Stimulated activated CD8-positive, alpha-beta memory T cell treated with anti-CD3 and anti-CD28 coated beads, Interleukin-4, amount 100 ng/mL, for 24 hours (primary cell): ENCODE data around the gene ITPR1.

Experiments
- DNase-seq: peaks from one replicate; pipeline ENCODE4 v3.0.0-alpha.2; 2020; ENCODE audit warnings: low read depth

Gene ITPR1

GRCh38 chr3:4782095-4782494, 288.9 kb downstream of the ITPR1 start:
- no peak for DNase-seq

DNA sequence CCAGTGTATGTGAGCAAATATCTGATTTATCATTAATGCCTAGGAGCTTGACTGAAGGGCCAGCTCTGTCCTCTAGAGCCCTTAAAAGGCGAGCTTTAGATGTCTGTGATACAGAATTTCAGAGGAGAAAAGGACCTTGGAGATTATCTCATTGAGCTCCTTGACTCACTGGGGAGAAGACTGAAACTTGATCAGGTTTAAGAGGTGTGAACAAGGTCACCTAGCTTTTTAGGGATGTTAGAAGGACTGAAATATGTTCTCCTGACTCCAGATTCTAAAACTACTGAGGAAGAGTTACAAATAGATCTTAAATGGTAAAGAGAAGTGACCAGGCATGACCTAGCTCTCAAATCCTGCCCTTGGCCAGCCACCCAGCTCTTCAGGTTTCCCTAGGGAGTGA, 292.4 kb downstream of the ITPR1 start:
- DNase-seq: no peak

GRCh38 chr3:4786431-4786830, 293.3 kb downstream of the ITPR1 start:
- no peak for DNase-seq

DNA sequence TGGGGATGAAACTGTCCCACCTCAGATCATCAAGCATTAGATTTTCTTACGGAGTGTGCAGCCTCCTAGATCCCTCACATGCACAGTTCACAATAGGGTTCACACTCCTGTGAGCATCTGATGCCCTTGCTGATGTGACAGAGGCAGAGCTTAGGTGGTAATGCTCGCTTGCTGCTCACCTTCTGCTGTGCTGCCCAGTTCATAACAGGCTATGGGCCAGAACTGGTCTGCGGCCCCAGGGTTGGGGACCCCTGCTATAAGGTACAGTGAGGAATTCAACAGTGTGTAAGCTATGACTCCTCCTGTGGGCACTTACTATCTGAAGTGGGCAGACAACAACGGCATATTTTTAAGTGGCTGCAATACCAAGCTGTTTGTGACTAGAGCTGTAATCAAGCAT, 298.2 kb downstream of the ITPR1 start:
- DNase-seq: no peak

DNA sequence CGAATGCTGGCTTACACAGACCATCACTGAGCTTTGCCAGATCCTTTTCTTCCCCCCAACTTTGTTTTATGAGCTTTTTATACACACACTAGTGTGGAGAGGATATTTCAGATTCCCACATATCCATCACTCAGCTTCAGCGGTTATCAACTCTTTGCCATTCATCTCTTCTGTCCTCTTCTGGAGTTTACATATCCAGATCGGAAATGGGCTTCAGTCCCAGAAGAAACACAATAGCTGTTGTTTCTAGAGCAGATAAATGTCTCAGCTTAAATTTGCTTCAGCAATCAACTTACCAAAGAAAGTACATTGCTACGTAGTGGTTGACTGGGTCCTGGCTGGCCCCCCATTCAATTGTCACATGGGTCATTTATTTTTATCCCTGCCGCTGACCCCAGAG, 300.2 kb downstream of the ITPR1 start:
- no peak for DNase-seq

- no peak for DNase-seq
These were observed 301.2 kb downstream of the ITPR1 start for GRCh38 chr3:4794331-4794730.

- DNase-seq: no peak
These were observed 301.6 kb downstream of the ITPR1 start for GRCh38 chr3:4794798-4795197.

- no peak for DNase-seq
These were observed 302.8 kb downstream of the ITPR1 start for GRCh38 chr3:4795905-4796304.

DNA sequence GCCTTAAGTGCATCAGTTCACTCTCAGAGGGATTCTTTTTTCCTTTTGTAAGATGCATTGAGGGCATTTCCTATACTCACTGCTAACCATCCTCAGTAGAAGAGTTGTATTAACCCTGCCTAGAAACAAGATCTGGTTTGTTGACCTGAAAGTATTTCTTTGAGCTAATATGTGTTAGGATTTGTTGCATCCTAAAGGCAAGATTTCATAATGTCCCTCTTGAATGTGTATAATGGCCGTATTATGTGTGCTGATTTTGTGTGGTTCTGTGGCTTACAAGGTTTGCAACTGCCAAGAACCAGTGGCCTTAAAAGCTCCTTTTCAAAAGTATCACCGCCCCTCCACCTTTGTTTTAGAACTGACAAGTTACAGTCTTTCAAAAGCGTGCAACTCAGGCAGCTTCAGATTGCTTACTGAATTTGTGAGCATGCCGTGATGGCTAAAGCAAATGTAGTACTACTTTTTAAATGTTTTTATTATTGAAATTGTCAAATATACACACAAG, 304.1 kb downstream of the ITPR1 start:
- no peak for DNase-seq

- DNase-seq: no peak
These were observed 306.4 kb downstream of the ITPR1 start for GRCh38 chr3:4799266-4800256.

GRCh38 chr3:4800595-4800994, 307.4 kb downstream of the ITPR1 start:
- DNase-seq: no peak

DNA sequence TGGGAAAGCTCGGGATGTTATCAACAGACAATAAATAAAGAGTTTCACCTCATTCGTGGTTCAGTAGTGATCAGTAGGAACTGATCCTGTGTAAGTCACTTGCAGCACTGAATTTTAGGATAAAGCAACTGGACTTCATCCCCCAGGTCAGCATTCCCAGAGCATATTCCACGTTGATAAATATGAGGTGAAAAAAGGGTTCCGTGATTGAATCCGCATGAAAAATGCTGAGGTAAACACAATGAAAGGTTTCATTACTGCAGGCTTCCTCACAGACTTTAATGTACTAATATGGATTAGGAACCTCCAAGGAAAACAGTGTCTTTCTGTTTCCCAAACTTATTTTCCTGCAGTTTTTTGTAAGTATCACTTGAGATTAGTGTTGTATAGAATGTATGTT, 308.7 kb downstream of the ITPR1 start:
- no peak for DNase-seq

DNA sequence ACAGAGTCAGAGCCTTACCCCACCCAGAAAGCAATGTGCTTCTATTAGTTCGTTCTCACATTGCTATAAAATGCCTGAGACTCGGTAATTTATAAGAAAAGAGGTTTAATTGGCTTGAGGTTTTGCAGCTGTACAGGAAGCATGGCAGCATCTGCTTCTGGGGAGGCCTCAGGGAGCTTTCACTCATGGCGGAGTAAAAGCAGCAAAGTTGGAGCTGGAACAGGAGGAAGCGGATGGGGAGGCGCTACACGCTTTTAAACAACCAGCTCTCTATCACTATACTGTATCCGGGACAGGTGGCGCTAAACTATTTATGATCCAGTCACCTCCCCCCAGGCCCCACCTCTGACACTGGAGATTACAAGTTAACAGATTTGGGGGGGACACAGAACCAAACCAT, 309.8 kb downstream of the ITPR1 start:
- DNase-seq: no peak

- DNase-seq: no peak
These were observed 311.3 kb downstream of the ITPR1 start for GRCh38 chr3:4804161-4805058.

DNA sequence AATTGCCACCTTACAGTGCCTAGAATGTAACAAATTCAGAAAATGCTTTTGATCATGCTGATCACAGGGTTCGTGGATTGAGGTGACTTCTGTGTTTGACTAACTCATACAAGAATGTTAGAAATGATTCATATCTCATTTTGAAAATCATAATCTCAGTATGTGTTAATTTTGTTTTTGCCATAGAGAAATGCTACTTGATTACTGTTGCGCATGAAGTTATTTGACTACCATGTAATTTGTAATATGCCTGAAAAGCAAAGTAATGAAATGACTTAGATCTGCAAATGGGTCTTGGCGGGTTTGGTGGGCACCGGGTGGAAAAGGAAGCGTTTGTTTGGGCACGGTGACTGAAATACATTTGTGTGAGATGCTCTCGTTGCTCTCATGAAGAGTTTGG, 312.5 kb downstream of the ITPR1 start:
- no peak for DNase-seq

GRCh38 chr3:4806535-4807108, 313.5 kb downstream of the ITPR1 start:
- no peak for DNase-seq

DNA sequence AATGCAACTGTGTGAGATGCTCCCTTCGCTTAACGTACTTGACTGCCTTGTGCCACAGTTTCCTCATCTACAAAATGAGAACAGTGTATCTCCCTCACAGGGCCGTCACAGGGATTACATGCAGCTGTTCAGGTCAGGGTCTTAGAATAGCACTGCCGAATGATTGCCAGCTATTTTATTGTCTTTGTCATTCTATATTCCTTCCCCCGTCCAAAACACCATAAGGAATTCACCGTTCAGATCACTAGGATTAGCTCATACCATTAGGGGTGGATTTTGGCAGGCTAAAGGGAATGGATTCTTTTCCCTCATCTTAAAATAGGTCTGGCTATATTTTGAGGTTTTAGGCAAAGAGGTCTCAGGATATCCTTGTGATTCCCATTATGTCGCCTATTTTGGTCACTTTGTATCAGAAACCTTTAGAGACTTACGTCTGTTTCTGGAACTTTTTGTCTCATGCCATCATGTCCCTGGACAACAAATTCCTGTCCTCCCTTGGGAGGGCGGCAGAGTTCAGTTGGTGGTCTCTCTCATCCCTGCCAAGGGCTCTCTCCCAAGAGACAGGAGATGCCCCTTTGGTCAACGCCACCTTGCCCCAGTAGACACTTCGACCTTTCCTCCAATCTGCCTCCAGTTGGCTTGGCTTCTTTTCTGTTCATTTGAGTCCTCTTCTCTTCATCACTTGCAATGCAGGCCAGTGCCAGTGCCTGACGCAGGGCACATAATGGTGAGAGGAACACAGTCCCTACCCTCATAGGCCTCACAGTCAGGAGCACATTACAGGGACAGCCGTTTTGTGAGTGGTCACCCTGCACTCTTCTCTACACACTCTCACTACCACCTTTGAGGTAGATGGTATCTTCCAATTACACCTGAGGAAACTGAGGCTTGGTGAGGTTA, 314.5 kb downstream of the ITPR1 start:
- DNase-seq: no peak

DNA sequence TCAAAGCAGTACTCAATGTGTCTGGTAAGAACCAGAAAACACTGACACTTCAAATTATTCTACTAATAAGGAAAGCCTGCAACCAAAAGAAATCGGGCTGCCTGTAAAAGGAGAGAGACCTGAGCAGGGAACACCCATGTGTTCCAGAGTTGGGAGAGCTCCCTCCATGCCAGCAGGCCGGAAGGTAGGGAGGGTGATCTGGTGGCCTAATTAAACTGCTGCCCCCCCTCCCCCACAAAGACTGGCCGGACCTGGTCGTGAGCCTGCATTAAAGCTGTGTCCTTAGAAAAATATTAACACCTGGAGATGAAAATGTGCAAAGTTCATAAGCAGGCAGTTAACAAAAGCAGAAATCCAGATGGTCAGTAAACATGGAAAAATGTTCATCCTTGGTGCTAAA, 315.5 kb downstream of the ITPR1 start:
- no peak for DNase-seq

DNA sequence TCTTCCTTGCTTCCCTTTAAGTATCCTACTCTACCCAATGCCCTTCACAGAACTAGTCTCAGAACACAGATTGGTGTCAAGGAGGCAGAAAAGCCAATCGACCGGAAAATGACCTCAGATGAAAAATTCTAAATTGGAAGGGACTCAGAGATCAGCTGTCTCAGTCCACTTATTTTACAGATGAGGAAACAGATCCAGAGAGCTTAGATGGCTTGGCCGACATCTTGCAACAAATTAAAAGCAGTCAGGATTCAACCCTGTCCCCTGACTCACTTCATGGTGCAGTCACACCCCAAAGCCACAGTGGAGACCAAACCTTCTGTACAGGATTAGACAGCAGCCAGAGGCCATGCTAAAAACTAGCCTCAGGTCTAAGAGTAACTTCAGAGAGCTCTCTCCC, 316.8 kb downstream of the ITPR1 start:
- DNase-seq: no peak

DNA sequence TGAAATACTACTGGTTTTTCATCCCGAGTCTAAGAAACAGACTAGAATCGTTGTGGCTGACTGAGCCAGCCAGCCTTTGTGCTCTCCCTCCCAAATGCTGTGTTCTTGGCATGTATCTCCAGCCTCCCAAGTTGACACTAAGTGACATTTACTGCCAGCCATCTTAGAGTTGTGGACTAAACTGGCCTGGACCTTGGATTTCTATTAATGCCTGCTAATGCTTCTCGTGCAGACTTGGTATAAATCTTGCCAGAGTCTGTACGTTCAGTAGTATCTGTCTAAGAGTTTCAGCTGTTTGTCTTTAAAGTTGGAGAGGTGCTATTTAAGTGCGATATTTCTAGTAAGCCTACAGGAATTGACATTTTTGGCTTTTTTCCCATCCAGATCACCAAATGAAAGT, 319.4 kb downstream of the ITPR1 start:
- no peak for DNase-seq

GRCh38 chr3:4813909-4814304, 320.8 kb downstream of the ITPR1 start:
- no peak for DNase-seq
